Stimulated activated CD4-positive, alpha-beta T cell treated with anti-CD3 and anti-CD28 coated beads, Interleukin-1b, Interleukin-23, amount 100 ng/mL, for 1 hour (primary cell): Measurements from ENCODE around the gene APH1B.

Source experiments
- DNase-seq, 2 donors: peaks; one replicate each; pipeline ENCODE4 v3.0.0-alpha.2; 2020; ENCODE audit warnings: low read depth in 2 of 2

Gene APH1B

GRCh38 chr15:63252292-63252691 lies 25.1 kb upstream of the APH1B start:
- DNase-seq, result no peak

GRCh38 chr15:63254991-63255390 lies 22.4 kb upstream of the APH1B start:
- no peak for DNase-seq

- no peak for DNase-seq
Measured at GRCh38 chr15:63255489-63255990, 21.9 kb upstream of the APH1B start.

- DNase-seq, result no peak
Measured at GRCh38 chr15:63256433-63257274, 20.8 kb upstream of the APH1B start.

GRCh38 chr15:63258658-63259057 lies 18.7 kb upstream of the APH1B start:
- no peak for DNase-seq

GRCh38 chr15:63260791-63261190 lies 16.6 kb upstream of the APH1B start:
- no peak for DNase-seq

GRCh38 chr15:63261311-63261710 lies 16.1 kb upstream of the APH1B start:
- DNase-seq, result no peak

- DNase-seq, result no peak
Measured at GRCh38 chr15:63263519-63263918, 13.9 kb upstream of the APH1B start.

GRCh38 chr15:63264688-63265293 lies 12.6 kb upstream of the APH1B start:
- no peak for DNase-seq

GRCh38 chr15:63274427-63274826 lies 3.0 kb upstream of the APH1B start:
- DNase-seq, result no peak

- no peak for DNase-seq
Measured at GRCh38 chr15:63276342-63277037, 915 bp upstream of the APH1B start.

GRCh38 chr15:63277893-63278456 lies 570 bp downstream of the APH1B start:
- no peak for DNase-seq

GRCh38 chr15:63283126-63283525 lies 5.7 kb downstream of the APH1B start:
- no peak for DNase-seq

- DNase-seq, result no peak
Measured at GRCh38 chr15:63284335-63284734, 6.9 kb downstream of the APH1B start.

GRCh38 chr15:63287109-63287508 lies 9.7 kb downstream of the APH1B start:
- DNase-seq, result no peak

- DNase-seq, result no peak
Measured at GRCh38 chr15:63288342-63288741, 10.9 kb downstream of the APH1B start.

- DNase-seq, result no peak
Measured at GRCh38 chr15:63288778-63289378, 11.5 kb downstream of the APH1B start.

- DNase-seq, result no peak
Measured at GRCh38 chr15:63291507-63291906, 14.1 kb downstream of the APH1B start.

- DNase-seq, result no peak
Measured at GRCh38 chr15:63292241-63292640, 14.8 kb downstream of the APH1B start.

GRCh38 chr15:63292771-63293170 lies 15.4 kb downstream of the APH1B start:
- DNase-seq, result no peak

GRCh38 chr15:63294359-63294758 lies 17.0 kb downstream of the APH1B start:
- DNase-seq, result no peak

GRCh38 chr15:63295341-63295740 lies 17.9 kb downstream of the APH1B start:
- no peak for DNase-seq
